Neuron (in vitro differentiated cells): Measurements from ENCODE around the gene HDAC4.

Experiments used
- H2AFZ ChIP-seq: one replicate; pipeline ENCODE4 v1.6.1; 2013; ENCODE audit warnings: low read depth, mild to moderate bottlenecking, inconsistent platforms, low read length, moderate library complexity
- H3K27me3 ChIP-seq: one replicate; pipeline ENCODE4 v1.6.1; 2013; ENCODE audit warnings: low read length; ENCODE audit not compliant: insufficient read depth
- H3K36me3 ChIP-seq: one replicate; pipeline ENCODE4 v1.6.1; 2013; ENCODE audit warnings: low read length; ENCODE audit not compliant: insufficient read depth
- H3K4me1 ChIP-seq: one replicate; pipeline ENCODE4 v1.6.1; 2013; ENCODE audit warnings: low read length; ENCODE audit not compliant: insufficient read depth
- H3K4me3 ChIP-seq: 2 replicates; pipeline ENCODE4 v1.5.1; 2013; ENCODE audit warnings: mild to moderate bottlenecking, low read length, moderate library complexity
- H3K9me3 ChIP-seq: one replicate; pipeline ENCODE4 v1.6.1; 2013; ENCODE audit warnings: low read length

The HDAC4 gene

GRCh38 chr2:239018271-239019182 lies 382.3 kb downstream of the HDAC4 start:
- H3K36me3 ChIP-seq: no peaks in the 10 kb centered on the region
- H3K9me3 ChIP-seq: no peaks in the 10 kb centered on the region
- no peak overlapping the region for H2AFZ ChIP-seq
- no peaks in the 10 kb centered on the region for H3K4me1 ChIP-seq
- no peak overlapping the region for H3K4me3 ChIP-seq
- peaks cover 4% of the 10 kb centered on the region for H3K27me3 ChIP-seq

DNA sequence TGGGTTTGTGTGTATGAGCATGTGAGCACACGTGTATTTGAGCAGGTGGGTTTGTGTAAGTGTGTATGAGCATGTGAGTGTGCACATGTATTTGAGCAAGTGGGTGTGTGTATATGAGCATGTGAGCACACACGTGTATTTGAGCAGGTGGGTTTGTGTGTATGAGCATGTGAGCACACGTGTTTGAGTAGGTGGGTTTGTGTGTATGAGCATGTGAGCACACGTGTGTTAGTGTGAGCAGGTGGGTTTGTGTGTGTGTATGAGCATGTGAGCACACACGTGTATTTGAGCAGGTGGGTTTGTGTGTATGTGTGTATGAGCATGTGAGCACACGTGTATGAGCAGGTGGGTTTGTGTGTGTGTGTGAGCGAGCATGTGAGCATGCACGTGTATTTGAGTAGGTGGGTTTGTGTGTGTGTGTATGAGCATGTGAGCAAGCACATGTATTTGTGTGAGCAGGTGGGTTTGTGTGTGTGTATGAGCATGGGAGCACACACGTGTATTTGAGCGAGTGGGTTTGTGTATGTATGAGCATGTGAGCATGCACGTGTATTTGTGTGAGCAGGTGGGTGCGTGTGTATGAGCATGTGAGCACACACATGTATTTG lies 383.2 kb downstream of the HDAC4 start:
- no peaks in the 10 kb centered on the region for H3K9me3 ChIP-seq
- no peaks in the 10 kb centered on the region for H3K36me3 ChIP-seq
- peaks cover 1% of the 10 kb centered on the region for H3K27me3 ChIP-seq
- no peaks in the 10 kb centered on the region for H3K4me1 ChIP-seq
- no peak overlapping the region for H3K4me3 ChIP-seq
- no peak overlapping the region for H2AFZ ChIP-seq

GRCh38 chr2:239015901-239016675 lies 384.7 kb downstream of the HDAC4 start:
- Histone ChIP-seq H2AFZ (no peak overlapping the region), H3K27me3 (no peaks in the 10 kb centered on the region), H3K36me3 (no peaks in the 10 kb centered on the region), H3K4me3 (no peak overlapping the region), H3K9me3 (no peaks in the 10 kb centered on the region), H3K4me1 (no peaks in the 10 kb centered on the region)

- Histone ChIP-seq H3K4me3 (no peak overlapping the region), H2AFZ (no peak overlapping the region), H3K9me3 (no peaks in the 10 kb centered on the region), H3K4me1 (no peaks in the 10 kb centered on the region), H3K27me3 (no peaks in the 10 kb centered on the region), H3K36me3 (no peaks in the 10 kb centered on the region)
These were observed 385.5 kb downstream of the HDAC4 start for GRCh38 chr2:239015218-239015900.

DNA sequence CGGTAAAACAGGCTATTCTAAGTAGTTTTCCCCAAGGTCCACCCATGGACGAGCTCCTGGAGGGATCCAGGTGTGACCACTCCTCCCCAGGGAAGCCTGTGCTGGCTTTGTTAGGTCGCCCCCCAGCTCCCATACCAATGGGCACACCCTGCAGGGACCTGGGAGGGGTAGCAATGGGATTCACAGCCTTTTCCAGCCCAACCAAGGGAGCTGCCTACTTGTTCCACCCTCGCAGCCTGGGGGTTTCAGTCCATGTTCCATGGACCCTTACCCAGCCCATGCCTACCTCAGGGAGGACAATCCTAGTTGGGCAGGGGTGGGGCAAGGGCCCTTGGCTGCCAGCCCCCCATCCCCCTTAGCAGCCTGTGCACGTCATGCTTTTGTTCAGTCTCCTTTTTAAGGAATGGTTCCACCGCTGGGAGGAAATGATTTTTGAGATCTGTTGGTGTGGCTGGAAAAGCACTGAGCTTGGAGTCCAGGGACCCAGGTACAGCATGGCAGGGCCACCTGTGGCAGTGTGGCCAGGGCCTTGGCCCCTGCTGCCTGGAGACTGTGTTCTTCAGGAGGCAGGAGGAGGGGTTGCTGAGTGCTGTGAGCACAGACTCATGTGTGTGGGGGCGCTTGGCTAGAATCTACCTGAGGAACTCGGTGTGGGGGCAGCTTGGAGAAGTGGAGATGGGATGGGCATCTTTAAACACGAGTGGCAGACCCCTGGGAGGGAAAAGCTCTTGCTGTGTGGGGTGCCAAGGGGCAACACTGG lies 386.2 kb downstream of the HDAC4 start:
- H3K27me3 ChIP-seq: no peaks in the 10 kb centered on the region
- H3K9me3 ChIP-seq: no peaks in the 10 kb centered on the region
- no peaks in the 10 kb centered on the region for H3K36me3 ChIP-seq
- no peak overlapping the region for H3K4me3 ChIP-seq
- peaks cover 2% of the 10 kb centered on the region for H3K4me1 ChIP-seq
- no peak overlapping the region for H2AFZ ChIP-seq

DNA sequence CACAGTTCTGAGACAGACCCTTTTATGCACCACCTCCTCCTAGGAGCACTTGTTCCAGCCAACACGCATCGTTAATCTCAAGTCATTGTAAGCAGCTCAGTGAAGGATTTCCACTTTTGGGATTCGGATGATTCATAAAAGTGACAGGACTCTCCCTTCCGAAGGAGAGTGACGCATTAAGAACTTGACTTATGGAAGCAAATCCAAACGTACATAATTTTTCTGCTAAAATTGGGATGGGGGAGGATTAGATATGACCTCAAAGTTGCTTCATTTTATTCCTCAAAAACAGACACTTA lies 387.2 kb downstream of the HDAC4 start:
- no peaks in the 10 kb centered on the region for H3K9me3 ChIP-seq
- no peaks in the 10 kb centered on the region for H3K36me3 ChIP-seq
- no peak overlapping the region for H3K4me3 ChIP-seq
- no peak overlapping the region for H2AFZ ChIP-seq
- H3K27me3 ChIP-seq: no peaks in the 10 kb centered on the region
- H3K4me1 ChIP-seq: peaks cover 12% of the 10 kb centered on the region

- no peaks in the 10 kb centered on the region for H3K27me3 ChIP-seq
- no peak overlapping the region for H2AFZ ChIP-seq
- H3K4me1 ChIP-seq: peaks cover 13% of the 10 kb centered on the region
These were observed 387.7 kb downstream of the HDAC4 start for GRCh38 chr2:239012936-239013677.

DNA sequence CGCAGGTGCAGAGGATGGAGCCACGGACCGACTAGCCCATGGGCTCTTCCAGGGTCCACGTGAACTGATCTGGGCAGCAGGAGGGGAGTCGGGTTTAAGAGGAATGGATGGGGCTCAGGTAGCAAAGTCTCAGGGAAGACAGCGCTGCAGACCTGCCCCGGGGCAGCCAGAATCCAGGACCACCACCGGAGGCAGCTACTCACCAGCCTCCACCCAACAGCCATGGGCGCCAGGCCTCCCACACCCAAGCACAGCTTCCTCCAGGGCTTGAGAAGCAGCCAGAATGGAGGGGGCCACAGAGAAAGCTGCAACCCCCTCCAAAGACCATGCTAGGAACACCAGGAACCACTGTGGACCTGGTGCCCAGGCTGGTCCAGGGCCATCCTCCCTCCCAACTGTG lies 388.6 kb downstream of the HDAC4 start:
- H3K4me1 ChIP-seq: peaks cover 13% of the 10 kb centered on the region
- peaks cover 3% of the 10 kb centered on the region for H3K9me3 ChIP-seq
- H3K4me3 ChIP-seq: no peak overlapping the region
- H2AFZ ChIP-seq: no peak overlapping the region
- H3K36me3 ChIP-seq: no peaks in the 10 kb centered on the region
- H3K27me3 ChIP-seq: no peaks in the 10 kb centered on the region

More at GRCh38 chr2:239012936-239013677, 387.7 kb downstream of the HDAC4 start:
- Histone ChIP-seq H3K36me3 (no peaks in the 10 kb centered on the region), H3K4me3 (no peak overlapping the region), H3K9me3 (no peaks in the 10 kb centered on the region)

GRCh38 chr2:239009589-239009961 lies 391.2 kb downstream of the HDAC4 start:
- Histone ChIP-seq H3K27me3 (no peaks in the 10 kb centered on the region), H3K4me1 (peaks cover 13% of the 10 kb centered on the region), H3K9me3 (peaks cover 5% of the 10 kb centered on the region), H3K4me3 (no peak overlapping the region), H2AFZ (no peak overlapping the region), H3K36me3 (no peaks in the 10 kb centered on the region)

DNA sequence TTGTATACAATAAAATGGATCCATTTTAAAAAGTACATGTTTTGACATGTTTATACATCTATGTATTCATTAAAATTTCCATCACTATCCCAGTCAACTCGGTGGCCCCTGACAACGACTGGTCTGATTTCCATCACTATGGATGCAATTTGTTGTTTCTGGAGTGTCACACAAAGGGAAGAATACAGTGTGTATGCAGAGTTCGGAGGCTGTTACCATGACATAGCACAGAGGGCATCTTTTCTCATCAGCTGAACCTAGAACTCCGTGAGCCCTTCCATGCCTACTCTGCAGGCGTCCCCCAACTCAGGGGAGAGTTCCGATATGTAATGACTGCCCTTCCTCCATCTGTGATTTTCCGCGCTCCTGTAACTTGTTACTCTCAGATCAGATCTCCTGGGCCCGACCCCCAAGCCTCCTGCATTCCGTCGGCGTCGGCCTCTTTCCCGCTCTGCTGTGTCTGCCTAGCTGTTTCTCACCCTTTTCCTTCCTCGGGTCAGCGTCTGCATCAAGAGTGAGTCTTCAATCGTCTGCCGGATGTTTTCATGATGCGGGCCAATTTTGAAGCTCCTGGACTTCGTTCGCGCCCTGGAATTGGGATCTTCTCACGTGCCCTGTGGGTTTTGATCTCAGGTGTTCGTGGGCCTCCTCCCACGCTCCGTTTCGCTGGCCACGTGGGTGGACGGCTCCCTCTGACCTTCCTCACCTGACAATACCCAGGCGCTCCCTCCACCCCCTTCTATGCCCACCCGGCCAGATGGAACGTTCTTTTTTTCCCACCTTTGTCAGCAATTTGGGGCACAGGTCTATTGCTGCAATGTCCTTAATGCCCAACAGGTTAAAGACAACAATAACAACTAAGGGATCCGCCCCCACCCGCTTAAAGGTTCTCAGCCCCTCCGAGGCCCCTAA lies 391.9 kb downstream of the HDAC4 start:
- Histone ChIP-seq H3K36me3 (no peaks in the 10 kb centered on the region), H3K27me3 (no peaks in the 10 kb centered on the region), H3K4me3 (no peak overlapping the region), H3K9me3 (peaks cover 5% of the 10 kb centered on the region), H2AFZ (no peak overlapping the region), H3K4me1 (peaks cover 13% of the 10 kb centered on the region)

GRCh38 chr2:239008004-239008403 lies 392.8 kb downstream of the HDAC4 start:
- Histone ChIP-seq H3K4me1 (peaks cover 13% of the 10 kb centered on the region), H3K27me3 (no peaks in the 10 kb centered on the region), H2AFZ (no peak overlapping the region), H3K36me3 (no peaks in the 10 kb centered on the region), H3K4me3 (no peak overlapping the region), H3K9me3 (peaks cover 5% of the 10 kb centered on the region)
